RWPE2 (cell line): ENCODE data around the gene CBX2.

Experiments
- ATAC-seq: fragments of 200-7000 bp; cut with Tn5 transposase; 3 replicates; pipeline ENCODE4 v1.9.1; 2021; ENCODE audit warnings: low read depth
- DNase-seq: peaks from one replicate; pipeline ENCODE4 v3.0.0-alpha.2; 2020; ENCODE audit warnings: low spot score
- H3K27ac ChIP-seq: fragments of 450-650 bp; 2 replicates; pipeline ENCODE4 v1.5.1; 2017; ENCODE audit warnings: mild to moderate bottlenecking; ENCODE audit not compliant: poor library complexity, severe bottlenecking
- H3K27me3 ChIP-seq: fragments of 250-450 bp; sonication (Bioruptor Pico); 2 replicates; pipeline ENCODE4 v1.5.1; 2021; ENCODE audit warnings: mild to moderate bottlenecking, moderate library complexity; ENCODE audit not compliant: insufficient read depth, poor library complexity, severe bottlenecking
- H3K36me3 ChIP-seq: fragments of 250-450 bp; sonication (Bioruptor Pico); 2 replicates; pipeline ENCODE4 v1.5.1; 2020; ENCODE audit warnings: low read depth, mild to moderate bottlenecking, moderate library complexity
- H3K4me1 ChIP-seq: fragments of 250-450 bp; sonication (Bioruptor Pico); 2 replicates; pipeline ENCODE4 v1.5.1; 2021; ENCODE audit warnings: mild to moderate bottlenecking, moderate library complexity; ENCODE audit not compliant: insufficient read depth, poor library complexity, severe bottlenecking
- H3K4me3 ChIP-seq: fragments of 250-450 bp; sonication (Bioruptor Pico); 2 replicates; pipeline ENCODE4 v1.5.1; 2021; ENCODE audit warnings: mild to moderate bottlenecking, moderate library complexity; ENCODE audit not compliant: severe bottlenecking
- H3K9me3 ChIP-seq: fragments of 250-450 bp; sonication (Bioruptor Pico); 2 replicates; pipeline ENCODE4 v1.5.1; 2021; ENCODE audit warnings: mild to moderate bottlenecking, moderate library complexity; ENCODE audit not compliant: severe bottlenecking
- CTCF ChIP-seq: fragments of 450-650 bp; IDR thresholded peaks from one replicate; pipeline ENCODE4 v1.5.1; 2017; ENCODE audit warnings: mild to moderate bottlenecking, moderate library complexity; ENCODE audit not compliant: poor library complexity, severe bottlenecking

The CBX2 gene

GRCh38 chr17:79800325-79801155 lies 22.6 kb downstream of the CBX2 start:
- DNase-seq, result no peak
- no peak for TF ChIP-seq CTCF
- Histone ChIP-seq H3K9me3 (no peaks in the 10 kb centered on the region), H3K36me3 (0 out of 2 replicates have a peak, but pooled peaks cover 4% of the 10 kb centered on the region), H3K4me3 (no peak overlapping the region), H3K27me3 (peaks cover 79% of the 10 kb centered on the region), H3K27ac (no peak overlapping the region), H3K4me1 (peaks cover 3% of the 10 kb centered on the region)
- peak; percentile 31; the same call in 2 of the 3 replicates for ATAC-seq

GRCh38 chr17:79801156-79802038 lies 23.4 kb downstream of the CBX2 start:
- H3K27ac ChIP-seq, result no peak overlapping the region
- peaks cover 3% of the 10 kb centered on the region for H3K4me1 ChIP-seq
- no peak for TF ChIP-seq CTCF
- no peaks in the 10 kb centered on the region for H3K36me3 ChIP-seq
- no peaks in the 10 kb centered on the region for H3K9me3 ChIP-seq
- DNase-seq, result no peak
- no peak for ATAC-seq
- H3K27me3 ChIP-seq, result peaks cover 88% of the 10 kb centered on the region
- H3K4me3 ChIP-seq, result no peak overlapping the region

GRCh38 chr17:79802039-79802735 lies 24.2 kb downstream of the CBX2 start:
- Histone ChIP-seq H3K27me3 (peaks cover 96% of the 10 kb centered on the region), H3K4me1 (peaks cover 3% of the 10 kb centered on the region)

GRCh38 chr17:79802736-79803420 lies 24.9 kb downstream of the CBX2 start:
- no peak for ATAC-seq
- Histone ChIP-seq H3K27ac (no peak overlapping the region), H3K9me3 (no peaks in the 10 kb centered on the region), H3K4me3 (no peak overlapping the region), H3K4me1 (peaks cover 3% of the 10 kb centered on the region), H3K36me3 (no peaks in the 10 kb centered on the region), H3K27me3 (peaks cover 100% of the 10 kb centered on the region)
- TF ChIP-seq CTCF, result no peak
- no peak for DNase-seq

More at GRCh38 chr17:79802039-79802735, 24.2 kb downstream of the CBX2 start:
- TF ChIP-seq CTCF, result no peak
- Histone ChIP-seq H3K9me3 (no peaks in the 10 kb centered on the region), H3K36me3 (no peaks in the 10 kb centered on the region), H3K4me3 (no peak overlapping the region), H3K27ac (no peak overlapping the region)
- ATAC-seq (no peak), DNase-seq (no peak)
